ENCODE results near the gene AK6.
"Not testable (repeated sequence)": the region's sequence is repeated elsewhere in the genome, so short reads cannot be mapped to it uniquely, and the experiment has no call there.

The AK6 gene

DNA sequence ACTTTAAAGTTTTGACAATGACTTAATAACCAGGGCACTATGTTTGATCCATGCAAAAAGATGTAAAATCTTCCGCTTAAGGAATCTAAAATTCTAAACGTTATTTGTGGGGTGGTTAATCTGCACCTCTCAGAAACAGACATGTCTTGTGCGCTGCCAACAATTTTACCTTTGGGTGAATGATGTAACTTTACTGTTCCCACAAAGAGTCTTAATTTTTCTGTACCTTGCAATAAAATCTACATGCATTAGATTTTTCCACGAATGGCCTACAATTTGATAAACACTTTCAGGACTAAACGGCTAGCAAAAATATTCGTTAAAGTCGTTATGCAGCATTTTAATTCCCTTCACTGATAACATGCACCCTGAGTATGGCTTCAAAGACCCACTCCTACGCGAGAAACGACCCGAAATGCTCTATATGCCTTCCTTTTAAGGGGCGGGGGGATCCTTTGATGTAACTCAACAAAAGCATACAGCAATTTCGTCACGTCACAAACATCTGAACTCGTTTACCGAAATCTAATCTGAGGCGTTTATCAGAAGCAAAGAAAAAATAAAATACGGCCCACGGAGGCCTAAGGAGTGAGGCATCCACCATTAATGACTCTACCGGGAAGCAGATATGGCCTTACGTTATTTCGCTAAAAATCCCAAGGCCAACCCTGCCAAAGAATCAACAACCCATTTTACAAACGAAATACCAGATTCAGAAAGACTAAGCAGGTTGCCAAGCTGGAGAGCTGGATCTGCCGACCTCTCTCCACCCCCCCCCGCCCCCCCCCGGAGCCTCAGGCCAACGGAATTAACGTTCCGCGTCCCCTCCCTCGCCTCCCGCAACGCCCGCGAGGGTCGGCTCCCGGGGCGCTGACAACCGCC lies 621 bp downstream of the AK6 start:
- no peak for TF ChIP-seq TAF1 (IDR thresholded peaks at IDR 0.05; ENCODE audit: borderline replicate concordance, low read depth, low read length)
- TF ChIP-seq POLR2A (IDR thresholded peaks at IDR 0.05; ENCODE audit: low read depth, low read length), result no peak
- TF ChIP-seq POLR2AphosphoS5 (IDR thresholded peaks at IDR 0.05; ENCODE audit: low read depth, low read length), result no peak
- FAIRE-seq (no peak), DNase-seq (ENCODE audit: insufficient read length) (no peak)

DNA sequence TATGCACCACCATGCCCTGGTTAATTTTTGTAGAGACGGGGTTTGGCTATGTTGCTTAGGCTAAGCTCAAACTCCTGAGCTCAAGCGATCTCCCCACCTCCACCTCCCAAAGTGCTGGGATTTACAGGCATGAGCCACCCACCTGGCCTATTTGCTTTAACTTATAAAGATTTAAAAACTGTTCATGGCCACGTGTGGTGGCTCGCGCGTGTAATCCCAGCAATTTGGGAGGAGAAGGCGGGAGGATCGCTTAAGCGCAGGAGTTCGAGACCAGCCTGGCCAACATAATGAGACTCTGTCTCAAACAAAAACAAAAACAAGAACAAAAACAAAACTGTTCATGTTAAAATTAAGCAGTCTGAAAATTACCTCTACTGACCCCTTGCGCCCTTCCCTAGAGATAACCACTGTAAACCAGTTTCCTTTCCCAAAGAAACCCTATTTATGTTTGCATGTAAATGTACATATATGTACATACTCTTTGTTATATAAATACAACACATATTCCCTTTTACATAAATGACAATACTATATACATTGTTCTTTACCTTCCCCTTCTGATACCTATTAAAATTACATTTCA lies 1.5 kb downstream of the AK6 start:
- FAIRE-seq (no peak), DNase-seq (ENCODE audit: insufficient read length) (no peak)

DNA sequence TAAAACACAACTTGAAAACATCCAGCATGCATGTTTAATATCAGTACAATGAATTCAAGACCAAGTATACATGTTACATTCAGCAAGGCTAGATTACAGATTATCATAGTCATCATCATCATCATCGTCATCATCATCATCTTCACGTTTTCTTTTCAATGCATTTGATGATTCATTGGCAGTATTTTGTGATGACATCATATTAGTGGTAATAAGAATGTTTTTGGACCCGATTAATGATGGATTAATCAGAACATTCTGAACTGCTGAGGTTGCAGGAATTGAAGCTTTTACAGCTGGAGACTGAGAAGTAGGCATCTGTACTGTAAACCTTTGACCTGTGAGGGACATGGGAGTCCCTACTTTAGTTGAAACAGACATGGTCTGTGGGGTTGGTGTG lies 4.5 kb downstream of the AK6 start:
- no peak for DNase-seq (ENCODE audit: insufficient read length)

More for the DNA sequence above, 1.5 kb downstream of the AK6 start:
- TF ChIP-seq POLR2A (IDR thresholded peaks at IDR 0.05; ENCODE audit: low read depth, low read length) (no peak), POLR2AphosphoS5 (IDR thresholded peaks at IDR 0.05; ENCODE audit: low read depth, low read length) (no peak), TAF1 (IDR thresholded peaks at IDR 0.05; ENCODE audit: borderline replicate concordance, low read depth, low read length) (no peak)

DNA sequence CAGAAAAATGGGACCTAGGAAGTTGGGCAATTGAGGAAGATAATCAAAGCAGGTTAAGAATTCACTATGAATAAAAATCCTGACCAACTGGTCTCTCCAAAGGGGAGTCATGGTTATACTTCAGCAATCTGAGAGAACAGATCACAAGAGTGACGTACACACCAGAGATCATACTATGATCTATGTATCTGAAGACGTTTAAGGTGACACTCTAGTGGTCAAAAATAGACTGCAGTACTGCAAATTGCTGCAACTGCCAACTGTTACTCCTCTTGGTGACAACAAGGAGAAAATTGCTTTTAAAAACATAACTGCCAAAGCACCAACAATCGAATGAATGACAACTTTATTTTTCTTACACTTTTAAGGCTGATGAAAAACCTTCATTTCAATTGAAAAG lies 4.9 kb downstream of the AK6 start:
- no peak for TF ChIP-seq POLR2A (IDR thresholded peaks at IDR 0.05; ENCODE audit: low read depth, low read length)
- TF ChIP-seq TAF1 (IDR thresholded peaks at IDR 0.05; ENCODE audit: borderline replicate concordance, low read depth, low read length), result no peak
- no peak for TF ChIP-seq POLR2AphosphoS5 (IDR thresholded peaks at IDR 0.05; ENCODE audit: low read depth, low read length)
- DNase-seq (ENCODE audit: insufficient read length), result no peak
- peak; percentile 54 for FAIRE-seq

More for the DNA sequence above, 4.5 kb downstream of the AK6 start:
- TF ChIP-seq POLR2AphosphoS5 (IDR thresholded peaks at IDR 0.05; ENCODE audit: low read depth, low read length) (no peak), POLR2A (IDR thresholded peaks at IDR 0.05; ENCODE audit: low read depth, low read length) (no peak), TAF1 (IDR thresholded peaks at IDR 0.05; ENCODE audit: borderline replicate concordance, low read depth, low read length) (no peak)
- no peak for FAIRE-seq

DNA sequence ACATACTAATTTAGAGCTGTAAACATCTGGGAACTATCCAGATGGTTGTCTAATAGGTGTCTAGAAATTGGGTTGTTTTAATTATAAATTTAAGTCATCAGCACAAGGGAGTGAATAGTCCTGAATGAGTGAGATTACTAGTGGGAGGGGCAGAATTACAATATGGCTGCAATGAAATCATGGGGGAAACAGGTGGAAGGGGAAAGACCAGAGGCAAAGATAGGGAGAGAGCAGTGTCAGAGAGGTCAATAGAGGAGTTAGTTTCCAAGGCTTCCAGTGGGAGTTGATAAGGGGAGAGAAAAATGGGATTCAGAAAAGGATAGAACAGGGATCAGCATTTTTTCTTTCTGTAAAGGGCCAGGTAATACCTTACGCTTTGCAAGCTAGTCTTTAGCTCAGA lies 8.9 kb downstream of the AK6 start:
- DNase-seq (ENCODE audit: insufficient read length), result no peak
- TF ChIP-seq POLR2A (IDR thresholded peaks at IDR 0.05; ENCODE audit: low read depth, low read length), result no peak
- no peak for TF ChIP-seq TAF1 (IDR thresholded peaks at IDR 0.05; ENCODE audit: borderline replicate concordance, low read depth, low read length)
- no peak for TF ChIP-seq POLR2AphosphoS5 (IDR thresholded peaks at IDR 0.05; ENCODE audit: low read depth, low read length)
- FAIRE-seq, result no peak

DNA sequence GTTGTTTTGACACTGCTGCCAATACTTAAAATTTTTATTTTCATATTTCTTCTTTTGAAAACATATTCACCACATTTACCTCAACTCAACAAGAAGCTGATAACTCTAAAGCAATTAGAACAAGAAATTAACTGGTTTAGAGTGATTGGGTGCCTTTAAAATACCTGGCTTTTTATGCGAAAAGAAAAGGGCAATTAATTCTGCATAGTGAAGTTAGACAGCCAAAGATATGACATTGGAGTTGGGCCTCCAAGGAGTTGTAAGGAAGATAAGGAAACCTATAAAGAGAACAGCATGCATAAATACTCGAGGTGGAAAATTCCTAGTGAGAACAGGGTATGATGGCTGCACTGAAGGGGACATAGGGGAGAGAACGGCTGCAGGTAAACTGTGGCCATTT lies 9.6 kb downstream of the AK6 start:
- no peak for FAIRE-seq

DNA sequence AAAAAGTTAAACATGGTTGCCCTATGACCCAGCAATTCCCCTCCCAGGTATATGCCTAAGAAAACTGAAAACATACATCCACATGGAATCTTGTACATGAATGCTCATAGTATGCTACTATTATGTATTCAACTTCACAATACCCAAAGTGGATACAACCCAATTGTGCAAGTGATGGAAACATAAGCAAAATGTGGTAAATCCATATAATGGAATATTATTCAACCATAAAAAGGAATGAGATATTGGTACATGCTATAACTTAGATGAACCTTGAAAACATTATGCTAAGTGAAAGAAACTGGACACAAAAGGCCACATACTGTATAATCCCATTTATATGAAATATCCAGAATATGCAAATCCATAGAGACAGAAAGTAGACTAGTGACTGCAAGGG lies 18.7 kb downstream of the AK6 start:
- no peak for FAIRE-seq
- TF ChIP-seq TAF1 (IDR thresholded peaks at IDR 0.05; ENCODE audit: borderline replicate concordance, low read depth, low read length) (no peak), POLR2AphosphoS5 (IDR thresholded peaks at IDR 0.05; ENCODE audit: low read depth, low read length) (no peak), POLR2A (IDR thresholded peaks at IDR 0.05; ENCODE audit: low read depth, low read length) (no peak)
- DNase-seq (ENCODE audit: insufficient read length), result no peak

More for the DNA sequence above, 9.6 kb downstream of the AK6 start:
- TF ChIP-seq POLR2AphosphoS5 (IDR thresholded peaks at IDR 0.05; ENCODE audit: low read depth, low read length) (no peak), POLR2A (IDR thresholded peaks at IDR 0.05; ENCODE audit: low read depth, low read length) (no peak), TAF1 (IDR thresholded peaks at IDR 0.05; ENCODE audit: borderline replicate concordance, low read depth, low read length) (no peak)
- DNase-seq (ENCODE audit: insufficient read length), result no peak

DNA sequence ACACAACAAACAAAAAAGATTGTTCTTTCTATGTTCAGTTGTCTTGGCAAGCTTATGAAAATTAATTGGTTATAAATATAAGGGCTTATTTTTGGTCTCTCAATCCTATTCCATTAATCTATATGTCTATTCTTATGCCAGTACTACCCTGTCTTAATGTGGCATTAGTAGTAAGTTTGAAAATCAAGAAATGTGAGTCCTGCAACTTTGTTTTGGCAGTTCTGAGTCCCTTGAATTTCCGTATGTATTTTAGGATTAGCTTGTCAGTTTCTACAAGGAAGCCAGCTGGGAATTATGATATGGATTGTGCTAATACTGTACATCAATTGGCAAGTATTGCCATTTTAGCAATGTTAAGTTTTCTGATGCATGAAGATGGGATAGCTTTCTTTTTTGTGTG lies 26.2 kb downstream of the AK6 start:
- FAIRE-seq (no peak), DNase-seq (ENCODE audit: insufficient read length) (no peak)
- TF ChIP-seq TAF1 (IDR thresholded peaks at IDR 0.05; ENCODE audit: borderline replicate concordance, low read depth, low read length) (no peak), POLR2AphosphoS5 (IDR thresholded peaks at IDR 0.05; ENCODE audit: low read depth, low read length) (no peak), POLR2A (IDR thresholded peaks at IDR 0.05; ENCODE audit: low read depth, low read length) (no peak)

DNA sequence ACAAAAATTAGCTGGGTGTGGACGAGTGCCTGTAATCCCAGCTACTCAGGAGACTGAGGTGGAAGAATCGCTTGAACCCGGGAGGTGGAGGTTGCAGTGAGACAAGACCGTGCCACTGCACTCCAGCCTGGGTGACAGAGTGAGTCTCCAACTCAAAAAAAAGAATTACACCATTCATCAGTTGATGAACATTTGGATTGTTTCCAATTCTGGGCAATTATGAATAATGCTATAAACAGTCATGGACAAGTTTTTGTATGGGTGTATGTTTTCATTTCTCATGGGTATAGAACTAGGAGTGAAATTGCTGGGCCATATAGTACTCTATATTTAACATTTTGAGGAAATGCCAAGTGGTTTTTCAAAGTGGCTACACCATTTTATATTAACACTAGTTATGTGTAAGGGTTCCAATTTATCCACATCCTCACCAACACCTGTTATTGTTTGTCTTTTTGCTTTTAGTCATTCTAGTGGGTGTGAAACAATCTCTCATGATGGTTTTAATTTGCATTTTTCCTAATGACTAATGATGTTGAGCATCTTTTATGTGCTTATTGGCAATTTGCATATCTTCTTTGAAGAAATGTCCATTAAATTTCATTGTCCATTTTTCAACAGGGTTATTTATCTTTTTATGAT lies 27.7 kb downstream of the AK6 start:
- TF ChIP-seq POLR2A (IDR thresholded peaks at IDR 0.05; ENCODE audit: low read depth, low read length) (no peak), POLR2AphosphoS5 (IDR thresholded peaks at IDR 0.05; ENCODE audit: low read depth, low read length) (no peak), TAF1 (IDR thresholded peaks at IDR 0.05; ENCODE audit: borderline replicate concordance, low read depth, low read length) (no peak)
- no peak for FAIRE-seq
- DNase-seq (ENCODE audit: insufficient read length), result no peak

DNA sequence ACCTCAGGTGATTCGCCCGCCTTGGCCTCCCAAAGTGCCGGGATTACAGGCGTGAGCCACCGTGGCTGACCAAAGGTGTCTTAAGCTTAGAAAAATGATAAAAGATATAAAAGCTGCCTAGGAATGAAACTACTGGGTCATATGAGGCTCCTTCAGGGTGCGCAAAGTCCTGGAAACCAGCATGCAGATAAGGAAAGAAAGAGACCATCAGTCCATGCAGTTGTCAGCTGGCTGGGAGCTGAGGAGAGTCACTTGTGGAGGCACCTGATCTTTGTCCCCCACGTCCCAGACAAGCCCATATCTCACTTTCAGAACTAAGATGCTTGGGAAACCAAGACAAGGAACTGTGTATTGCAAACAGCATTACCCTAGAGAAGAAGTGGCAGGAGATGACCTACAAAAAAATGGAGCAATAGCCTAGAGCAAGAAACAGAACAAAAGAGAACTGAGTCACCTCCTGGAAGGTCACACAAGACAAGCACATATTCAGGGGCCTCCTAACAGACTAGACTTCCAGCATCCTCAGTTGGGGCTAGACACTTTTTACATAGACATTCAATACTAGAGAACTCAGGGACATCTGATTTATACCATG lies 33.9 kb downstream of the AK6 start:
- FAIRE-seq (no peak), DNase-seq (ENCODE audit: insufficient read length) (no peak)
- TF ChIP-seq TAF1 (IDR thresholded peaks at IDR 0.05; ENCODE audit: borderline replicate concordance, low read depth, low read length) (no peak), POLR2AphosphoS5 (IDR thresholded peaks at IDR 0.05; ENCODE audit: low read depth, low read length) (no peak), POLR2A (IDR thresholded peaks at IDR 0.05; ENCODE audit: low read depth, low read length) (no peak)

DNA sequence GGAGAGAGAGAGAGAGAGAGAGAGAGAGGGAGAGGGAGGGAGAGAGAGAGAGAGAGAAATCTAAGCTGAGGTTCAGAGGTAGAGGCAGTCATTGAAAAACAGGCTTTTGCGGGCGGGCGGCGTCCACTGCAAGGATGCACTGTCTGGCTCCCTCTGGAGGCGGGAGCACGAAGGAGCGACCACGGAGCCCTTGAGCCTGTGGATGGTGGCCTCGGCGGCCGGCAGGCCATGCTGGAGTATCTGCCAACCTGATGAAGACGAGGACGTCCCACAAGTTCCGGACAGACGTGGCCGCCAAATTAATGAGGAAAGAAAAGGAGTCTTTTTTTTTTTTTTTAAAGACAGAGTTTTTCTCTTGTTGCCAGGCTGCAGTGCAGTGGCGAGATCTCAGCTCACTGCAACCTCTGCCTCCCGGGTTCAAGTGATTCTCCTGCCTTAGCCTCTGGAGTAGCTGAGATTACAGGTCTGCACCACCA lies 34.5 kb downstream of the AK6 start:
- TF ChIP-seq POLR2A (IDR thresholded peaks at IDR 0.05; ENCODE audit: low read depth, low read length), result no peak
- TF ChIP-seq POLR2AphosphoS5 (IDR thresholded peaks at IDR 0.05; ENCODE audit: low read depth, low read length), result no peak
- no peak for TF ChIP-seq TAF1 (IDR thresholded peaks at IDR 0.05; ENCODE audit: borderline replicate concordance, low read depth, low read length)
- no peak for FAIRE-seq
- DNase-seq (ENCODE audit: insufficient read length), result peak; percentile 40

DNA sequence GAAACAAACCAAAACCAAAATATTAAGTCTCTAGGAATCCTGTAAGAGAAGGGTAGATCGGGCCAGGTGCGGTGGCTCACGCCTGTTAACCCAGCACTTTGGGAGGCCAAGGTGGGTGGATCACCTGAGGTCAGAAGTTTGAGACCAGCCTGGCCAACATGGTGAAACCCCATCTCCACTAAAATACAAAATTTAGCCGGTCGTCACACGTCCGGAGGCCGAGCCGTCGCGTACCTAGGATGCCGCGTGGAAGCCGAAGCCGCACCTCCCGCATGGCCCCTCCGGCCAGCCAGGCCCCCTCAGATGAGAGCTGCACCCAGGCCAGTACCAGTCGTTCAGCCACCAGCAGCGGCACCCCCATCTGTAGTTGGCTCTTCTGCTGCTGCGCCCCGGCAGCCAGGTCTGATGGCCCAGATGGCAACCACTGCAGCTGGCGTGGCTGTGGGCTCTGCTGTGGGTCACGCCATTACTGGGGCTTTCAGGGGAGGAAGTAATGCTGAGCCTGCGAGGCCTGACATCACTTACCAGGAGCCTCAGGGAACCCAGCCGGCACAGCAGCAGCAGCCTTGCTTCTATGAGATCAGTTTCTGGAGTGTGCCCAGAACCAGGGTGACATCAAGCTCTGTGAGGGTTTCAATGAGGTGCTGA lies 35.5 kb downstream of the AK6 start:
- FAIRE-seq; DNase-seq (ENCODE audit: insufficient read length): not testable (repeated sequence)
